MM.1S (cell line): ENCODE results near the gene BUD23.

Source experiments
- DNase-seq: peaks from one replicate; pipeline ENCODE4 v3.0.0-alpha.2; 2015
- H2AFZ ChIP-seq: fragments of 300-600 bp; sonication (generic); 2 replicates; pipeline ENCODE4 v1.6.0; 2016; ENCODE audit warnings: antibody characterized with exemption, low read length
- H3F3A ChIP-seq: fragments of 300-600 bp; sonication (generic); 2 replicates; pipeline ENCODE4 v1.6.1; 2016; ENCODE audit warnings: mild to moderate bottlenecking, antibody characterized with exemption, low read length, moderate library complexity, mixed read lengths; ENCODE audit not compliant: insufficient read depth
- H3K27ac ChIP-seq: fragments of 300-600 bp; sonication (generic); 2 replicates; pipeline ENCODE4 v1.5.1; 2016; ENCODE audit warnings: mild to moderate bottlenecking, low read length
- H3K27me3 ChIP-seq: fragments of 300-600 bp; sonication (generic); replicated peaks from 2 replicates; pipeline ENCODE4 v1.6.0; 2016; ENCODE audit warnings: low read length; ENCODE audit not compliant: insufficient read depth
- H3K36me3 ChIP-seq: fragments of 300-600 bp; sonication (generic); replicated peaks from 2 replicates; pipeline ENCODE4 v1.6.1; 2016; ENCODE audit warnings: mild to moderate bottlenecking, low read length, mixed read lengths; ENCODE audit not compliant: insufficient read depth
- H3K4me1 ChIP-seq: fragments of 300-600 bp; sonication (generic); 2 replicates; pipeline ENCODE4 v1.6.1; 2016; ENCODE audit warnings: low read length, mixed read lengths
- H3K4me2 ChIP-seq: fragments of 300-600 bp; sonication (generic); 2 replicates; pipeline ENCODE4 v1.6.0; 2016; ENCODE audit warnings: low read depth, low read length
- H3K4me3 ChIP-seq: fragments of 300-600 bp; sonication (generic); 2 replicates; pipeline ENCODE4 v1.5.1; 2016; ENCODE audit warnings: low read length, mixed read lengths
- H3K79me2 ChIP-seq: fragments of 300-600 bp; sonication (generic); 2 replicates; pipeline ENCODE4 v1.6.1; 2016; ENCODE audit warnings: mixed run types, low read length, mixed read lengths
- H3K9ac ChIP-seq: fragments of 300-600 bp; sonication (generic); 2 replicates; pipeline ENCODE4 v1.6.1; 2016; ENCODE audit warnings: low read length, mixed read lengths
- H3K9me2 ChIP-seq: fragments of 300-600 bp; sonication (generic); replicated peaks from 2 replicates; pipeline ENCODE4 v1.6.1; 2016; ENCODE audit warnings: mild to moderate bottlenecking, low read length, mixed read lengths; ENCODE audit not compliant: insufficient read depth
- H3K9me3 ChIP-seq: fragments of 300-600 bp; sonication (generic); replicated peaks from 2 replicates; pipeline ENCODE4 v1.6.1; 2016; ENCODE audit warnings: mild to moderate bottlenecking, low read length, mixed read lengths; ENCODE audit not compliant: insufficient read depth
- H4K20me1 ChIP-seq: fragments of 300-600 bp; sonication (generic); 2 replicates; pipeline ENCODE4 v1.6.1; 2016; ENCODE audit warnings: mild to moderate bottlenecking, low read length, moderate library complexity, mixed read lengths; ENCODE audit not compliant: insufficient read depth
- EZH2 ChIP-seq: fragments of 300-600 bp; sonication (generic); optimal IDR thresholded peaks from 2 replicates; pipeline ENCODE3; 2017; ENCODE audit warnings: low read depth, mild to moderate bottlenecking, antibody characterized with exemption, low read length, mixed read lengths
- EZH2phosphoT487 ChIP-seq: fragments of 300-600 bp; sonication (generic); IDR thresholded peaks from 2 replicates; pipeline ENCODE4 v1.6.1; 2018; ENCODE audit warnings: antibody characterized with exemption, low read length
- TF ChIP-seq, protein P1 (sequence below): fragments of 300-600 bp; sonication (generic); IDR thresholded peaks from 2 replicates; pipeline ENCODE4 v1.5.1; 2016; ENCODE audit warnings: antibody characterized with exemption, low read length, mixed read lengths

BUD23 gene

DNA sequence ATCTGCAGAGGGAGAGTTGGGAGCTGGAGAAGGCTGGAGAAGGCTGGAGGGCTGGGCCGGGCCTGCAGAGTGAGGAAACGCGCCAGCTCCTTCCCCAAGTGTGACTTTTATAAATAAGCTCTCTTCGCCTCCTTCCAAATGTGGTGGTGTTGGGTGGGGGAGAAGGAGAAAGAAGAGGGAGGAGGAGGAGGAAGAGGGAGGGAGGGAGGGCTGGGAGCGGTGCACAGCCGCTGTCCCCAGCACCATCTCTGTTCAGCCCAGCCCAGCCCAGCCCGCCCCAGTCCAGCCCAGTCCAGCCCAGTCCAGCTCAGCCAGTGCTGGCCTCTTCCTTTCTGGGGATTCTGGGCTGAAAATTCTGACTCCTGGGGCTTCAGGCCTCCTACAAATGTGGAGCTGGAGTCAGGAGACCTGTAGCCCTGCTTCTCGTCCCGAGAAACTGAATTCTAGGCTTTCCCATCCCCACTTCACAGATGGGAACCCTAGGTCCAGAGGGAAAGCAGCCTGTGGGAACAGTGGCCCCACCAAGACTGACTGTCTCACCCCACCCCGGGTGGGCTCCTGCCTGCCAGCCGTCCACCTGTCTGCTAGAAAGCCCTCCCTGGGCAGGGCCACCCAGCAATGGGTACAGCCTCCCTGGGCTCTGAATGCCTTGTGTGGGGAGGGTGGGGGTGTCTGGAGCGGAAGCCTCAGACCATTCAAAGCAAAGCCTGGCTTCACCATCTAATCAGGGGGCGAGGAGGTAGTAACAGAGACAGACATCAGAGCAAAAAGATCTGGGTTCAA lies 33.8 kb downstream of the BUD23 start:
- Histone ChIP-seq H3K4me3 (no peak overlapping the region), H3K4me2 (no peak overlapping the region)

DNA sequence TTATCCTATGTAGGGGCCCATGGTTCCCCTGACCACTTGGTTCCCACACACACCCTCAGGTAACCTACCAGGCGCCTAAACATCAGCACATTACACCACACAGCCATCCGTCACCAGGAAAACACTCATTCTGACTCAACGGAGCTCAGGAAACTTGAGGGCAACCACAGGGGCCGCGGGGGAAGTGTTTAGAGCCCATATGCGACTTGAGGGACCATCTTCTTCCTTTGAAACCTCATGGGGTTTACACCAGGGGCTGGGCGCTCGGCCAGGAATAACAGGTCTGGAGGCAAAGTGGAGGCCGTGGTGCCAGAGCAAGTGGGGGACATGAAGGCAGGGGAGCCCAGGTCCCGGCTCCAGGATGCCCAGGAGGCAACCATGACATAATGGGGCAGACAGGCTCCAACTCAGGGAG lies 34.6 kb downstream of the BUD23 start:
- no peak overlapping the region for H3K4me2 ChIP-seq
- H3K4me1 ChIP-seq, result no peaks in the 10 kb centered on the region

More for the DNA sequence above, 33.8 kb downstream of the BUD23 start:
- peaks cover 10% of the 10 kb centered on the region for H3K27me3 ChIP-seq
- no peak overlapping the region for H3K27ac ChIP-seq
- no peak overlapping the region for H2AFZ ChIP-seq
- no peaks in the 10 kb centered on the region for H3K36me3 ChIP-seq
- no peaks in the 10 kb centered on the region for H3F3A ChIP-seq
- no peak for DNase-seq
- no peak for TF ChIP-seq EZH2
- TF ChIP-seq EZH2phosphoT487, result no peak
- TF ChIP-seq, protein P1, sequence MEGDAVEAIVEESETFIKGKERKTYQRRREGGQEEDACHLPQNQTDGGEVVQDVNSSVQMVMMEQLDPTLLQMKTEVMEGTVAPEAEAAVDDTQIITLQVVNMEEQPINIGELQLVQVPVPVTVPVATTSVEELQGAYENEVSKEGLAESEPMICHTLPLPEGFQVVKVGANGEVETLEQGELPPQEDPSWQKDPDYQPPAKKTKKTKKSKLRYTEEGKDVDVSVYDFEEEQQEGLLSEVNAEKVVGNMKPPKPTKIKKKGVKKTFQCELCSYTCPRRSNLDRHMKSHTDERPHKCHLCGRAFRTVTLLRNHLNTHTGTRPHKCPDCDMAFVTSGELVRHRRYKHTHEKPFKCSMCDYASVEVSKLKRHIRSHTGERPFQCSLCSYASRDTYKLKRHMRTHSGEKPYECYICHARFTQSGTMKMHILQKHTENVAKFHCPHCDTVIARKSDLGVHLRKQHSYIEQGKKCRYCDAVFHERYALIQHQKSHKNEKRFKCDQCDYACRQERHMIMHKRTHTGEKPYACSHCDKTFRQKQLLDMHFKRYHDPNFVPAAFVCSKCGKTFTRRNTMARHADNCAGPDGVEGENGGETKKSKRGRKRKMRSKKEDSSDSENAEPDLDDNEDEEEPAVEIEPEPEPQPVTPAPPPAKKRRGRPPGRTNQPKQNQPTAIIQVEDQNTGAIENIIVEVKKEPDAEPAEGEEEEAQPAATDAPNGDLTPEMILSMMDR, result no peak
- H4K20me1 ChIP-seq, result no peaks in the 10 kb centered on the region
- no peaks in the 10 kb centered on the region for H3K9me3 ChIP-seq
- no peak overlapping the region for H3K9ac ChIP-seq
- no peaks in the 10 kb centered on the region for H3K9me2 ChIP-seq
- H3K4me1 ChIP-seq, result no peaks in the 10 kb centered on the region
- H3K79me2 ChIP-seq, result 0 out of 2 replicates have a peak, but pooled peaks cover 4% of the 10 kb centered on the region

DNA sequence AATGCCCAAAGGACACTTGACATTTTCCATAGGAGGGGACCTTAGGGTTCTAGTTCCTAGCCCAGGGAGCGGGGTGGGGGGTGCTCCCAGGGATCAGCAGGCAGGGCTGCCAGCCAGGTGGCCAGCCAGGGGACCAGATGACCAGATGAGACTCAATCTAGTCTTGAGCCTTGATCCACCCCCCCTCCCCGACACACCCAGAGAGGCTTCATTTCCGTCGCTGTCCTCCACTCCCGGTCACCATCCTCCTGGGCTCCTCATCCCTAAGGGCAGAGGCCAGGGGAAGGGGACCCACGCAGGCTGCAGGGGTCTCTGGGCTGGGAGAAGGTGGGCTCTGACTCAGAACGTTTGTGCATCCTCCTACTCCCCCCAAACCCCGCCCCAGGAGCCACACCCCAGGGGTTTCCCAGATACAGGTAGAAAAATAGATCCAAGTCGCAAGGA lies 35.1 kb downstream of the BUD23 start:
- Histone ChIP-seq H3K27me3 (peaks cover 10% of the 10 kb centered on the region), H3K79me2 (0 out of 2 replicates have a peak, but pooled peaks cover 4% of the 10 kb centered on the region), H3F3A (no peaks in the 10 kb centered on the region), H3K4me3 (peak overlapping the region; percentile 91), H4K20me1 (no peaks in the 10 kb centered on the region), H3K9me3 (no peaks in the 10 kb centered on the region), H3K27ac (no peak overlapping the region), H3K4me2 (peak overlapping the region; percentile 98), H3K36me3 (no peaks in the 10 kb centered on the region), H3K9me2 (no peaks in the 10 kb centered on the region), H2AFZ (peak overlapping the region; percentile 93), H3K4me1 (no peaks in the 10 kb centered on the region), H3K9ac (peak overlapping the region; percentile 67; the same call in 1 of the 2 replicates)
- DNase-seq, result no peak
- TF ChIP-seq, protein P1, result no peak
- TF ChIP-seq EZH2 (no peak), EZH2phosphoT487 (no peak)

More for the DNA sequence above, 34.6 kb downstream of the BUD23 start:
- Histone ChIP-seq H3F3A (no peaks in the 10 kb centered on the region), H3K36me3 (no peaks in the 10 kb centered on the region), H3K4me3 (no peak overlapping the region), H3K79me2 (0 out of 2 replicates have a peak, but pooled peaks cover 4% of the 10 kb centered on the region), H3K9ac (no peak overlapping the region), H3K27ac (no peak overlapping the region), H3K9me2 (no peaks in the 10 kb centered on the region), H4K20me1 (no peaks in the 10 kb centered on the region), H3K9me3 (no peaks in the 10 kb centered on the region), H2AFZ (no peak overlapping the region), H3K27me3 (peaks cover 10% of the 10 kb centered on the region)
- DNase-seq, result no peak
- TF ChIP-seq EZH2, result no peak
- TF ChIP-seq, protein P1, result no peak
- TF ChIP-seq EZH2phosphoT487, result no peak
